ENCODE results near the gene EGLN1. TPM values are rescaled to one million over a fixed set of nuclear protein-coding genes. Genes with fewer than 3 reads are reported as not detected.

Gene EGLN1
- total and polyA plus RNA-seq, 2 of the 8 experiments (the other 6 are each of a cell fraction or from before 2014, with no cell fraction given) = 4.0 to 6.4 TPM

GRCh38 chr1:231422798-231423309 is 767 bp upstream of the EGLN1 start:
- Histone ChIP-seq H4K8ac (ENCODE audit: extremely low read depth, insufficient read depth, low read length) (0 out of 2 replicates have a peak overlapping the region, but pooled peaks have one; percentile 53), H3K23ac (ENCODE audit: insufficient read length) (no peak overlapping the region), H3K79me2 (ENCODE audit: control insufficient read depth in 1 of 2, insufficient read depth in 2 of 2, low read length in 2 of 2) (peaks cover 0 to 10% of the 10 kb centered on the region in 2 experiments; a peak in 2 of 4 replicates), H2BK5ac (ENCODE audit: low read depth, low read length) (no peak overlapping the region), H2BK120ac (replicated peaks; ENCODE audit: low read depth, low read length) (no peak overlapping the region), H3K4me3 (ENCODE audit: extremely low read depth in 1 of 4, insufficient read depth in 2 of 4, low read depth in 3 of 4, low read length in 4 of 4) (peak overlapping the region; percentile 50 to 73 (median 62)), H3K14ac (ENCODE audit: insufficient read length) (no peak overlapping the region), H3K4me1 (replicated peaks in 1 of 4; ENCODE audit: control insufficient read depth in 3 of 4, insufficient read depth in 4 of 4, low read length in 3 of 4) (peaks cover 0 to 12% (median 0%) of the 10 kb centered on the region in 4 experiments; a peak in 4 of 7 replicates), H4K5ac (ENCODE audit: insufficient read length, low read depth, low read length) (no peak overlapping the region), H2BK15ac (ENCODE audit: low read length) (no peak overlapping the region), H3K27ac (ENCODE audit: low read depth, low read length) (peak overlapping the region; percentile 83; the same call in 1 of the 2 replicates), H2BK12ac (ENCODE audit: low read depth, low read length) (no peak overlapping the region), H3K18ac (ENCODE audit: extremely low read depth, low read length) (no peak overlapping the region; the same call in 1 of the 2 replicates), H3K4me2 (ENCODE audit: insufficient read depth in 1 of 2, low read depth in 2 of 2, low read length in 2 of 2) (peak overlapping the region; percentile 71 to 83), H3K79me1 (ENCODE audit: low read depth, low read length) (no peaks in the 10 kb centered on the region), H3K4ac (replicated peaks; ENCODE audit: insufficient read length, low read depth, low read length) (peak overlapping the region; percentile 95), H3K9me3 (ENCODE audit: insufficient read depth in 2 of 2, low read depth in 1 of 2, low read length in 1 of 2) (no peaks in the 10 kb centered on the region), H3K56ac (replicated peaks; ENCODE audit: insufficient read length, low read depth, low read length) (no peak overlapping the region), H3K23me2 (ENCODE audit: low read depth, low read length) (peaks cover 10% of the 10 kb centered on the region), H3K9ac (replicated peaks in 1 of 4; ENCODE audit: extremely low read depth in 1 of 4, low read depth in 3 of 4, low read length in 3 of 4) (peak overlapping the region; percentile 55 to 81 (median 68)), H4K91ac (replicated peaks; ENCODE audit: insufficient read length, low read length) (peak overlapping the region; percentile 91), H3K36me3 (ENCODE audit: control insufficient read depth in 2 of 4, insufficient read depth in 4 of 4, low read length in 3 of 4) (no peaks in the 10 kb centered on the region), H3K27me3 (replicated peaks in 1 of 4; ENCODE audit: control insufficient read depth in 3 of 4, extremely low read depth in 1 of 4, insufficient read depth in 3 of 4, low read length in 3 of 4) (peaks cover 10 to 37% (median 28%) of the 10 kb centered on the region in 4 experiments), H4K20me1 (replicated peaks in 1 of 2; ENCODE audit: control insufficient read depth in 1 of 2, insufficient read depth in 2 of 2, low read length in 2 of 2) (peaks cover 5 to 17% of the 10 kb centered on the region in 2 experiments), H2AK5ac (ENCODE audit: low read depth, low read length) (no peak overlapping the region), H2AFZ (ENCODE audit: low read length) (peak overlapping the region; percentile 88), H2BK20ac (ENCODE audit: low read length) (no peak overlapping the region)
- FAIRE-seq (no peak), DNase-seq (ENCODE audit: low read depth in 1 of 2, low spot score in 2 of 2) (no peak)
- 0 out of 2 replicates have a peak, but pooled peaks have one; percentile 0 for TF ChIP-seq EGR1 (IDR thresholded peaks at IDR 0.05; ENCODE audit: borderline replicate concordance, low read depth, low read length)
- no peak for TF ChIP-seq BCL11A (IDR thresholded peaks at IDR 0.05; ENCODE audit: low read depth in 2 of 2, low read length in 2 of 2)
- WGBS, 2 experiments (ENCODE audit: extremely low coverage in 1 of 2, insufficient coverage in 1 of 2, insufficient read length in 1 of 2, insufficient replicate concordance in 2 of 2, low coverage in 1 of 2, low lambda C conversion rate in 2 of 2, missing lambda C conversion rate in 1 of 2) = 33% methylated on average over 8 of the region's 8 CpGs; no CpG with 5 or more reads in 1 of the 2 experiments
- POLR2A ChIA-PET (ENCODE audit: partially characterized antibody) = no interaction called here
- CTCF ChIA-PET (ENCODE audit: partially characterized antibody) = no interaction called here

Measured in H1 (cell line).